SK-N-MC (cell line): ENCODE results near the gene AQP2.

Source experiments
- EZH2 ChIP-seq: fragments of 200-600 bp; sonication (generic); IDR thresholded peaks from one replicate; pipeline ENCODE4 v1.6.1; 2017; ENCODE audit warnings: antibody characterized with exemption
- POLR2AphosphoS5 ChIP-seq: IDR thresholded peaks from 2 replicates; pipeline ENCODE4 v1.6.1; 2012; ENCODE audit warnings: mild to moderate bottlenecking, low read depth, low read length, borderline replicate concordance

DNA sequence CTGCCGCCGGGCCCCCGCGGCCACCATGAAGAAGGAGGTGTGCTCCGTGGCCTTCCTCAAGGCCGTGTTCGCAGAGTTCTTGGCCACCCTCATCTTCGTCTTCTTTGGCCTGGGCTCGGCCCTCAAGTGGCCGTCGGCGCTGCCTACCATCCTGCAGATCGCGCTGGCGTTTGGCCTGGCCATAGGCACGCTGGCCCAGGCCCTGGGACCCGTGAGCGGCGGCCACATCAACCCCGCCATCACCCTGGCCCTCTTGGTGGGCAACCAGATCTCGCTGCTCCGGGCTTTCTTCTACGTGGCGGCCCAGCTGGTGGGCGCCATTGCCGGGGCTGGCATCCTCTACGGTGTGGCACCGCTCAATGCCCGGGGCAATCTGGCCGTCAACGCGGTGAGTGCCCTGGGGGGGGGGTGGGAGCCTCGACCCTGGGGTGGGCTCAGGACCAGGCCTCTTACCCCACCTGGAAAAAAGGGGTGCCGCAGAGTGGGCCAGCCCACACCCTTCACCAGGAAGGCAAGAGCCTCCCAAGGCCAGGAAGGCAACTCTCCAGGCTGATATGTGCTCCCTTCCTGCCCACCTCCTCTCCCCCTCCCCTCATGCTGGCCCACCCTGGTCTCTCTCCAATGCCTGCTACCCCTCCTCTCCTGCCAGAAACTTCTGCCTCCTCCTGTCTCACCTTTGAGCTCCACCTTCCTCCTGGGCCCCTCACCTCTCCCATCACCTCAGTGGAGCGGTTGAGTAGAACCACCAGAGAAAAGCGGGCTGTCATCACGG lies 11.6 kb downstream of the AQP2 start:
- TF ChIP-seq EZH2 (no peak), POLR2AphosphoS5 (no peak)
